Globus pallidus (tissue), 1 donor: Measurements from ENCODE around the gene PCK2.

Experiments
- DNase-seq: peaks from one replicate; pipeline ENCODE4 v3.0.0-alpha.2; 2015; ENCODE audit warnings: low spot score

Gene PCK2

GRCh38 chr14:24075485-24076301 is 18.4 kb upstream of the PCK2 start:
- DNase-seq: no peak

- no peak for DNase-seq
Measured at GRCh38 chr14:24076302-24076601, 17.9 kb upstream of the PCK2 start.

GRCh38 chr14:24077086-24077485 is 17.0 kb upstream of the PCK2 start:
- DNase-seq: no peak

GRCh38 chr14:24078146-24078545 is 16.0 kb upstream of the PCK2 start:
- DNase-seq: no peak

- DNase-seq: no peak
Measured at GRCh38 chr14:24079491-24080141, 14.5 kb upstream of the PCK2 start.

- no peak for DNase-seq
Measured at GRCh38 chr14:24080142-24080530, 14.0 kb upstream of the PCK2 start.

- peak; percentile 46 for DNase-seq
Measured at GRCh38 chr14:24080888-24081738, 13.0 kb upstream of the PCK2 start.

GRCh38 chr14:24081739-24082211 is 12.3 kb upstream of the PCK2 start:
- no peak for DNase-seq

GRCh38 chr14:24082411-24083080 is 11.6 kb upstream of the PCK2 start:
- DNase-seq: no peak

- no peak for DNase-seq
Measured at GRCh38 chr14:24083462-24083861, 10.6 kb upstream of the PCK2 start.

GRCh38 chr14:24084440-24084839 is 9.7 kb upstream of the PCK2 start:
- DNase-seq: no peak

GRCh38 chr14:24085215-24085614 is 8.9 kb upstream of the PCK2 start:
- no peak for DNase-seq

- DNase-seq: no peak
Measured at GRCh38 chr14:24086193-24086955, 7.7 kb upstream of the PCK2 start.

GRCh38 chr14:24087004-24087403 is 7.1 kb upstream of the PCK2 start:
- DNase-seq: no peak

GRCh38 chr14:24088095-24088494 is 6.0 kb upstream of the PCK2 start:
- no peak for DNase-seq

GRCh38 chr14:24089890-24090289 is 4.2 kb upstream of the PCK2 start:
- no peak for DNase-seq

- DNase-seq: no peak
Measured at GRCh38 chr14:24092110-24092504, 2.0 kb upstream of the PCK2 start.

- no peak for DNase-seq
Measured at GRCh38 chr14:24092505-24093206, 1.5 kb upstream of the PCK2 start.

- DNase-seq: no peak
Measured at GRCh38 chr14:24093207-24093900, 757 bp upstream of the PCK2 start.

GRCh38 chr14:24094841-24095270 is 745 bp downstream of the PCK2 start:
- no peak for DNase-seq
